ENCODE results near the gene CDH12.

GRCh38 chr5:22411554-22412349 is 441.4 kb downstream of the CDH12 start:
- TF ChIP-seq CTCF (IDR thresholded peaks at IDR 0.05; ENCODE audit: insufficient read depth, low read depth, low read length) = no peak
- no peak for TF ChIP-seq EZH2 (IDR thresholded peaks at IDR 0.05; ENCODE audit: insufficient read depth, low read length)
